Sigmoid colon (tissue), 4 donors: ENCODE results near the gene RASSF10.

Experiments used
- POLR2AphosphoS5 ChIP-seq, 4 donors: sonication (generic); formaldehyde crosslinking; IDR thresholded peaks; one replicate each; pipeline ENCODE4 v1.6.1; 2017; ENCODE audit warnings: antibody characterized with exemption in 4 of 4
- TF ChIP-seq, protein P1 (sequence below), 4 experiments: fragments of 450-650 bp in 3 of 4; fragments of 200-600 bp in 1 of 4; IDR thresholded peaks; one replicate each; pipeline ENCODE4 v1.5.1; 2016 to 2019; ENCODE audit warnings: antibody characterized with exemption in 4 of 4, mild to moderate bottlenecking in 3 of 4, moderate library complexity in 2 of 4

DNA sequence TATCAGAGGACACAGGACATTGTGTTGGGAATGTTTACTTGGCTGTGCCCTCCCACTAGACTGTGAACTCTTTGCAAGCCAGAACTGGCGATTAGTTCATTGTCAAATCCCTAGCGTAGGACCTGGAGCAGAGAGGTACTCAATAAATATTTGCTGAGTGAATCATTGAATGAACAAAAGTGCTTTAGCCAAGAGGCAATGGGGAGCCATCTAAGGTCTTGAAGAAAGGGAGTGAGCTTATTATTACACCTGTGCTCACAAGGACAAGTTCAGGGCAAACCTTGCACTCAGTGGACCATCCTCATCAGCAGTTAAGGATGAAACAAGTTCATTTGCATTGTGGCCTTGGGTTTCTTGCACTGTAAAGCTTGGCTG, 1.1 kb upstream of the RASSF10 start:
- no peak for TF ChIP-seq POLR2AphosphoS5 (IDR thresholded peaks at IDR 0.05)
- TF ChIP-seq, protein P1, sequence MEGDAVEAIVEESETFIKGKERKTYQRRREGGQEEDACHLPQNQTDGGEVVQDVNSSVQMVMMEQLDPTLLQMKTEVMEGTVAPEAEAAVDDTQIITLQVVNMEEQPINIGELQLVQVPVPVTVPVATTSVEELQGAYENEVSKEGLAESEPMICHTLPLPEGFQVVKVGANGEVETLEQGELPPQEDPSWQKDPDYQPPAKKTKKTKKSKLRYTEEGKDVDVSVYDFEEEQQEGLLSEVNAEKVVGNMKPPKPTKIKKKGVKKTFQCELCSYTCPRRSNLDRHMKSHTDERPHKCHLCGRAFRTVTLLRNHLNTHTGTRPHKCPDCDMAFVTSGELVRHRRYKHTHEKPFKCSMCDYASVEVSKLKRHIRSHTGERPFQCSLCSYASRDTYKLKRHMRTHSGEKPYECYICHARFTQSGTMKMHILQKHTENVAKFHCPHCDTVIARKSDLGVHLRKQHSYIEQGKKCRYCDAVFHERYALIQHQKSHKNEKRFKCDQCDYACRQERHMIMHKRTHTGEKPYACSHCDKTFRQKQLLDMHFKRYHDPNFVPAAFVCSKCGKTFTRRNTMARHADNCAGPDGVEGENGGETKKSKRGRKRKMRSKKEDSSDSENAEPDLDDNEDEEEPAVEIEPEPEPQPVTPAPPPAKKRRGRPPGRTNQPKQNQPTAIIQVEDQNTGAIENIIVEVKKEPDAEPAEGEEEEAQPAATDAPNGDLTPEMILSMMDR (IDR thresholded peaks at IDR 0.05): no peak
